ENCODE measurements around the gene TRNAU1AP.
"Not testable (repeated sequence)": the region's sequence is repeated elsewhere in the genome, so short reads cannot be mapped to it uniquely, and the experiment has no call there.

The TRNAU1AP gene

DNA sequence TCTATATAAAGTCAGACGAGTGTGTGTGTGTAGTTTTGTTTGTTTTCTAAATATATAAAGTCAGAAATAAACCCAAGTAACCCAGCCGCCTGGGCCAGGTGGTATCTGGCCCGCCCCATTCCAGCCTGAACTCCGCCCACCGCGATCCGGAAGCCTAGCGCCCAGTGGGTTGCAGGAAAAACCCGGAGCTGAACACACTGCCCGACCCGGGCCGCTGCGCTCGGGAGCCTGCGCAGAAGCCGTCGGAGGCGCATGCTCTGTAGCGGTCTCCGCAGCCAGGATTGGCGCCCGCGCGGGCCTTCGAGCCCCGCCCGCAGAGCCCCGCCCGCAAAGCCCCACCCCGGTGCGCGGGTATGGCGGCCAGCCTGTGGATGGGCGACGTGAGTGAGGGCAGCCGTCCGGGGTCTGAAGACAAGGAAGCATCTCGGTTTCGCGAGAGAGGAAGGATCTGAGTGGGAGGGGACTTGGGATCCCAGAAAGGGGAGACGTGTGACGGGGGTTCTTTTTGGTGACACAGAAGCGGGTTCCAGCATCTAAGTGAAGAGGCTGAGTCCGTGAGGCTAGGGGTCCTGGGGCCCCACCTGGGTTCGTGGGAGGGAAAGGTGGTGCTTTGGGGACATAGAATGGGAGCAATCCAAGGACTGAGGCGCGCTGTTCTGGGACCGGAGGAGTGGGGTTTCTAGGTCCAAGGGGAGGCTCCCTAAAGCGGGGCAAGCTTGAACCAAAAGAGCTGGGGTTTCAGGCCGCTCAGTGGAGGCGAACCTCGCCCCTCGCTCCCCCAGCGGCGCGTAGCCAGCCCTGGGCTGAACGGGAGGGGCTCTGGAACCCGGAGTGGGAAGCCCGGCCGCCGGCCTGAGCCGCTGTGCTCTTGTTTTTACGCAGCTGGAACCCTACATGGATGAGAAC lies at the start of gene TRNAU1AP:
TRNAU1AP (plus strand) TSS at position 328 of the 906 bp plus-strand sequence; CDS start at position 354, 26 bp downstream.
- peak; percentile 93 to 95 for DNase-seq (ENCODE audit: low read depth in 2 of 2)

GRCh38 chr1:28503117-28503516 lies 49.8 kb upstream of the TRNAU1AP start:
- no peak for DNase-seq (ENCODE audit: low read depth in 2 of 2)

DNA sequence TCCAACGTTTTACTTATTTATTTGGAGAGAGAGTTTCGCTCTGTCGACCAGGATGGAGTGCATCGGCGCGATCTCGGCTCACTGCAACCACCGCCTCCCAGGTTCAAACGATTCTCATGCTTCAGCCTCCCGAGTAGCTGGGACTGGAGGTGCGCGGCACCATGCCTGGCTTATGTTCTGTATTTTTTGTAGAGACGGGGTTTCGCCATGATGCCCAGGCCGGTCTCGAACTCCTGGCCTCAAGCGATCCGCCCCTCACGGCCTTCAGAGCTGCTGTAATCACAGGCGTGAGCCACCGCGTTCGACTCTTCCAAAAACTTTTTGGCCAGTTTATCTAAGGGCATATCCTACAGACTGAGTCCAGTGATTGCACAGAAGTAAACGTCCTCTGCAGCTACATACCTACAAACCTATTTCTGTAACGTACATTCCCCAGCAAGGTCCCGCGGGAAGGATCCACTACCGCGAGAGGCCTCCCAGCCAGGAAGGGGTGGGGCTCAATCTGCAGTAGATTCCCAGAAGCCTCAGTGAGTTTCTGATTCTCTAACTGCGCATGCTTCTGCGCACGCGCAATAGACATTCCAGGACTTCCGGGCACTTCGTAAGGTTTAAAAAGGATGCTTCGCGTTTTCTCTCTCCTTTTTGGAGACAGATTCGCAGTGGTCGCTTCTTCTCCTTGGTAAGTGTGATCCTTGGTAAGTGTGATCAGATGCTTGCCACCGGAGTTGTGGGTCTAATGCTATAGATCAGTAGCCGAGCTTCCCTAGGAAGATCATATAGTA lies 47.3 kb upstream of the TRNAU1AP start, which contains the start of gene RCC1:
RCC1 (plus strand) TSS at position 638 of the 782 bp plus-strand sequence. CDS start 23,824 bp downstream, outside the sequence.
- peak; percentile 87 to 94 for DNase-seq (ENCODE audit: low read depth in 2 of 2)

DNA sequence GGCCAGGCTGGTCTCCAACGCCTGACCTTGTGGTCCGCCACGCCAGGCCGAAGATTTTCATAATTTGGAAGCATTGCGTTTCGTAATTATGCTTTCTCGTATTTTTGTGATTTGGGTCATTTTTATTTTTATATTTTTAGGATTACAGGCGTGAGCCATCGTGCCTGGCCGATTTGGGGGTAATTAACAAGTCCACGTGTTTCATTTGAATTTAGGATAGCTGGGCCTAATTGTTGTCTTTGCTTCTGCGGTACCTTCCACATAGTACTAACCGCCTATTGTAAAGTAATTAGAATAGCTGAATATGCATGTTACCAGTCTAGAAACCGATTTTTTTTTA lies 46.0 kb upstream of the TRNAU1AP start:
- DNase-seq (ENCODE audit: low read depth in 2 of 2): no peak

DNA sequence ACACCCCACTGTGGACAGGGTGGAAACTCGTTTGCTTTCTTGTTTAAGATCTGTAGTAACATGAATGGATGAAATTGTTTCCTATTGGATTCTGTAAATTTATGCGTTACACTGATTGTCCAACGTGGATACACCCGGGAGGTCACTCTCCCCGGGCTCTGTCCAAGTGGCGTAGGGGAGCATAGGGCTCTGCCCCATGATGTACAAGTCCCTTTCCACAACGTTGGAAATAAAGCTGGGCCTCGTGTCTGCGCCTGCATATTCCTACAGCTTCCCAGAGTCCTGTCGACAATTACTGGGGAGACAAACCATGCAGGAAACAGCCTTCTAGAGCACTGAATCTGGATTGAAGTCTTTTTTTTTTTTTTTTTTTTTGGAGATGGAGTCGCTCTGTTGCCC lies 45.6 kb upstream of the TRNAU1AP start:
- no peak for DNase-seq (ENCODE audit: low read depth in 2 of 2)

- no peak for DNase-seq (ENCODE audit: low read depth in 2 of 2)
These were observed 45.0 kb upstream of the TRNAU1AP start for GRCh38 chr1:28507646-28508434.

DNA sequence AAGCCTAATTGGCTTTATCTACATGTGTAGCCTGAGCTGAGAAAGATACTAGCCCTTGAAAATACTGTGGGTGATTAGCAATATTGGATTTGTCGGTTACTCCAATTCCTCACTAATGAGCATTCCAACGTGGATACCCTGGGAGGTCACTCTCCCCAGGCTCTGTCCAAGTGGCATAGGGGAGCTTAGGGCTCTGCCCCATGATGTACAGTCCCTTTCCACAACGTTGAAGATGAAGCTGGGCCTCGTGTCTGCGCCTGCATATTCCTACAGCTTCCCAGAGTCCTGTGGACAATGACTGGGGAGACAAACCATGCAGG lies 44.5 kb upstream of the TRNAU1AP start:
- no peak for DNase-seq (ENCODE audit: low read depth in 2 of 2)

DNA sequence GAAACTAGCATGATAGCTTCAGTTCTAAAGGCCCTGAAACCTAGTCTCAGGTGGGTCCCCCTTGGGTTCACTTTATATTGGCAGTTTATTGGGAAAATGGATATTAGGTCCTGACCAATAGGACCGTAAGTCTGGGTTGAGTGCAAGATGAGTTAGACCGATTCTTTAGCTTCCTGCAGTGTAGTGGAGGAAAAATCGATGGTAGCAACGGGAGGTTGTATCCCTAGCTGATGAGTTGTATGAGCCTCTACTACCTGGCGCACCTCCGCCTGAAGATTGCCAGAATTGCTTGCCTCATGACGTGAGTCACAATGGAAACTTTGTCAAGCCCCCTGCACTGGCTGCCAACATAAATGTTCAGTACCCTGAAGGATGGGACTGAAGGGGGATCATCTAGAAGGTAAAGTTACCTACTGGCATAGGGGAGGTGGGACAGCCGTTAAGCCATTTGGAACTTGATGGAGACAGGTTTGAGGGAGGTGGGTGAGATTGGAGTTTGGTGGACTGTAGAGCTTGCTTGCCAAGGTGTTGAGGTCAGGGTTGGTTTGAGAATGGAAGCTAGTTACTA lies 43.1 kb upstream of the TRNAU1AP start:
- DNase-seq (ENCODE audit: low read depth in 2 of 2): no peak

DNA sequence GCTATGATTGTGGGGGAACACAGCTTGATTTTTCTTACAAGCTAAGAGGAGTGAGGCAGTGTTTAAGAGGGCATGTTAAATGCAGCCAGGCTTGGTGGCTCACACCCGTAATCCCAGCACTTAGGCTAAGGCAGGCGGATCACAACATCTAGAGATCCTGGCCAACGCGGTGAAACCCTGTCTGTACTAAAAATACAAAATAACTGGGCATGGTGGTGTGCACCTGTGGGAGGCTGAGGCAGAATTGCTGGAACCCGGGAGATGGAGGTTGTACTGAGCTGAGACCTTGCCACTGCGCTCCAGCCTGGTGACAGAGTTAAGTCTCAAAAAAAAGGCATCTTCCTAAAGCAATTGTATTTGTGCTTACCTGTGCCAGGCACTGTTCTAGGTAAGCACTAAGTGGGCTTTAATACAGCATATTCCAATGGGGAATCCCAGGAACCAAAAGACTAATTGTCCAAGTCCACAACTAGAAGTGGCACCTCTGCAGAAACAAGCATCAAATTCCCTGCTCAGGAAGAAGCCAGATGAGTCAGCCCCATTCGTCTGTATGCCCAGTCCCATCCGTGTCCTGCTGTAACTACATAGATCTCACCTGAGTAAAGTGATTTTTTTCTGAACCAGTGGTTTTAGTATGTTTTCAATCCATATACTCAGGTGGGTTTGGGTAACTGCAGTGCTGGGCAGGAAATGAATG lies 42.5 kb upstream of the TRNAU1AP start:
- DNase-seq (ENCODE audit: low read depth in 2 of 2): no peak

- no peak for DNase-seq (ENCODE audit: low read depth in 2 of 2)
These were observed 41.9 kb upstream of the TRNAU1AP start for GRCh38 chr1:28510970-28511440.

DNA sequence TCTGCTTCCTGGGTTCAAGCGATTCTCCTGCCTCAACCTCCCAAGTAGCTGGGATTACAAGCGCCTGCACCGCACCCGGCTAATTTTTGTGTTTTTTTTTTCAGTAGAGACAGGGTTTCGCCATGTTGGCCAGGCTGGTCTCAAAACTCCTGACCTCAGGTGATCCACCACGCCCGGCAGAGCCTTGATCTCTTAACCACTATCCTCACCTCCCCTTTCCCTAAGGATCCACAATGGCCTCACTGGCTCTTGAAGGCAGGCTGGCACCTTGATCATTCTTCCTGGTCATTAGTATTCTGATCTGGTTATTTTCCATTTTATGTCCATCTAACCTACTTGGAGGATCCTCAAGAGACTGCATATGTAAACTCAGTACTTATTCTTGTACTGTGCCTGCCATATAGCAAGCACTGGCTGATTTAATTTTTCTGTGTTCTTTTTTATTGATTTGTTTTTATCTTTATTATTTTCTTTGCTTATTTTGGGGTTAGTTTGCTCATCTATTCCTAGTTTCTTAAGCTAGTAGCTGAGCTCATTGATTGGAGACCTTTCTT lies 40.8 kb upstream of the TRNAU1AP start:
- no peak for DNase-seq (ENCODE audit: low read depth in 2 of 2)

DNA sequence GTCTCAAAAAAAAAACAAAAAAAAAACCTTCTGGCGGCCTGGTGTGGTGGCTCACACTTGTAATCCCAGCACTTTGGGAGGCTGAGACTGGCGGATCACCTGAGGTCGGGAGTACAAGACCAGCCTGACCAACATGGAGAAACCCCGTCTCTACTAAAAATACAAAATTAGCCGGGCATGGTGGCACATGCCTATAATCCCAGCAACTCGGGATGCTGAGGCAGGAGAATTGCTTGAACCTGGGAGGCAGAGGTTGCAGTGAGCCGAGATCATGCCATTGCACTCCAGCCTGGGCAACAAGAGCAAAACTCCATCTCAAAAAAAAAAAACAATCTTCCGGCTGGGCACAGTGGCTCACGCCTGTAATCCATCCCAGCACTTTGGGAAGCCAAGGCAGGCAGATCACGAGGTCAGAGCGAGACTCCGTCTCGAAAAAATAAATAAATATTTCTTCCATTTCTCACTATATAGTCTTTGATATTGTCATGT lies 38.4 kb upstream of the TRNAU1AP start:
- not testable (repeated sequence) for DNase-seq (ENCODE audit: low read depth in 2 of 2)

GRCh38 chr1:28516518-28516956 lies 36.3 kb upstream of the TRNAU1AP start:
- no peak for DNase-seq (ENCODE audit: low read depth in 2 of 2)

DNA sequence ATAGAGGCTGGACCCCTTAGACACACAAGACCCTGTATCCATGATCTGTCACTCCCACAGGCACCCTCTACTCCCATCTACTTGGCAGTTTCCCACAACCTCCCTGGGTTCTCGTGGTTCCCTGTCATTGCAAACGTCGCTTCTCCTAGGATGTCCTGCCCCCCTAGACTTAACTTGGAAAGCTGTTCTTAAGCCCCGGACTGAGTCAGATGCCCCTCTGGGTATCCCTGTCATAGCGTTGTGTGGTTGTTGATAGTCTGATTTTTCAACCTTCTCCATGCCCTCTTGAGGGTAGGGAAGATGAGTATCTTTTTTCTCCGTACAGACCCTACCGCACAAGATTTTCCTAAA lies 35.3 kb upstream of the TRNAU1AP start:
- DNase-seq (ENCODE audit: low read depth in 2 of 2): no peak

DNA sequence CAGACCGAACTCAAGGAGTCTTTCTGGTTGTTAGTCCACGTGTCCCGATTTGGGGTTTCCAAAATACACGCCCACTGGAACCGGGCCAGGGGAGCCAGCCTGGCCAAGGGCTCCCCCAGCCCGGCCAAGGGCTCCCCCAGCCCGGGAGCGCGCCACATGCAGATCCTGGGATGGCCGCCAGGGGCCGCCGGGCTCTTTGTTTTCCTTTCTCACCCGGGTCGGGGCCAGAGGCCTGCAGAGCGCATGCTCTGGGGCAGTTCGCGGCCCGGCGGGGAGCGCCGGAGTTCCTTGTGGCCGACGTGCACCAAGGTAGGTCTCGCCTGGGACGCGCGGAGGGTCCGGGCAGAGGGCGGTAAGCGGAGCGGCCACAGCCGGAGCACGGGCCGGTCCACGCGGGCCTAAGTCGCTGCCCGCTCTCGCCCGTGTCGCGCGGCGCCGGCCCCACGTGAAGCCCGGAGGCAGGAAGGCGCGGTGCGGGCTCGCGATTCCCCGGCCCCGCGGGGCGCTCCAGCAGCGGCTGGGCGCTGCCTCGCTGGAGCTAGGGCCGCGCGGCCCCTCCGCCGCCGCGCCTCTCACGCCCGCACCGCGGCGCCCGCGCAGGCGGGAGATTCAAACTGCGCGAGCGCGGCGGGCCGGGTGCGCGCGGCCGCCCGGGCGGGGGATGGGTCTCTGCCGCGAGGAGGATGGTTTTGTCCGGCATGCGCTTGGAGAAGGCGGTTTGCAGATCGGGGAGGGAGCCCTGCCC lies 34.7 kb upstream of the TRNAU1AP start:
- peak; percentile 71 to 77 for DNase-seq (ENCODE audit: low read depth in 2 of 2)

DNA sequence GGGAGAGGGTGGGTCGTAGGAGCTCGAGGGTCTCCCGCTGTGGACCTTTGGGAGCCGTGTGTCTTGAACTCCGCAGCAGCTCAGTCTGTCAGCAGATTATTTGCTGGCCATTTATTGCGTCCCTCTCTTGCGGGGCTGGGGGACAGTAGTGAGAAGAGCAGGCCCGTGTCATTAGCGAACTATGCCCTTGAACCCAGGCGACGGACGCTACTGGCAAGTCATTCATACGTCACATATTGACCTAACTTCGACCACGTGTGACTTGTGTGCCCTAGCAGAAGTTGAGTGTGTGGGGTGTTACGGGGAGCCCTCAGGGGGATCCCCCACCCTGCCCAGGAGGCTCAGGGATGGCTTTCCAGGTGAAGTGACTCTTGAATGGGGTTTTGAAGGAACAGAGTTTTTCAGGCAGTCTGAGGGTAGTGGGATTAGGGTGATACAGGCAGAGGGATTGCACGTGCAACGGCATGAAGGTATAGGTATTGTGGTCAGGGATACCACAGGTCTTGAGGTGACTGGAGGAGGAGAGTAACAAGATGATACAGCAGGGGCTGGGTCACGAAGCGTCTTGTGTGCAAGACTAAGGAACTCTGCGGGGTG lies 34.0 kb upstream of the TRNAU1AP start:
- DNase-seq (ENCODE audit: low read depth in 2 of 2): no peak

DNA sequence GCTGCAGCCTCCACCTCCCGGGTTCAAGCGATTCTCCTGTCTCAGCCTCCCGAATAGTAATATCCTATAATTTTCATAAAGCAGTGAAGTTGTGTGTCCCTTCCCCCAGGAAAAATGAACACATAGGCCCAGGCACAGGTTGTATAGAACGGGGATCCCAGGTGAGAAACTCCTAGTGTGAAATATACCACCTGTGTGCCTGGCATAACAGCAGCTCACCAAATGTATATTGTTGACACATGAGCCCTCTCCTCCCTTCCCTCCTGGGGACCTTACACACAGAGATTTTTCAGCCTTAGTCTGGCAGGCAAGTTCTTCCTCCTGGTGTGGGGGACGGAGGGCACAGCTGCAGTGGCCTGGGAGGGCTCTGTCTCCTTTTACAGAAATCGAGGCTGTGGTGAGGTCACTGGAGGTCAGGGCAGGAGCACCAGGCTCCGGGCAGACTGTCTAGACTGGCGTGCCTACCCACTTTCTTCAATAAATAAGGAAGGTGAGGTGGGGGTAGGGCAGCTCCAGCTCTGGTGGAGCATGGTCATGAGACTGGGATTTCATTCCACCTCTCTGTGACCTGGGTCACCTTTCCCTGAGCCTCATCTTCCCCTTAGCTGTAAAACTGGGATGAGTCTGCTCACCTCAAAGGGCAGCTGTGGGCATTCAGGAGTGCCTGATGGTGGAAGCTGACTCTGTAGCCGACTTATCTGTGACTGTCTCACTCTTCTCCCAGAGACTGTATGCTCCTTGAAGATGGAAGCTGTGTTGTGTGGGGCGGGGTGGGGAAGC lies 32.7 kb upstream of the TRNAU1AP start:
- no peak for DNase-seq (ENCODE audit: low read depth in 2 of 2)

GRCh38 chr1:28520796-28521195 lies 32.1 kb upstream of the TRNAU1AP start:
- DNase-seq (ENCODE audit: low read depth in 2 of 2): not testable (repeated sequence)
